OCI-LY3 (cell line): ENCODE data around the gene OSCP1.

Experiments
- EZH2phosphoT487 ChIP-seq: fragments of 200-600 bp; shearing (Covaris generic); IDR thresholded peaks from 2 replicates; pipeline ENCODE4 v1.6.1; 2018; ENCODE audit warnings: antibody characterized with exemption, mixed run types, low read depth
- TF ChIP-seq, protein P1 (sequence below): fragments of 200-600, 300-600 bp; sonication (generic); IDR thresholded peaks from 2 replicates; pipeline ENCODE4 v1.5.1; 2014; ENCODE audit warnings: antibody characterized with exemption, low read length, low read depth

DNA sequence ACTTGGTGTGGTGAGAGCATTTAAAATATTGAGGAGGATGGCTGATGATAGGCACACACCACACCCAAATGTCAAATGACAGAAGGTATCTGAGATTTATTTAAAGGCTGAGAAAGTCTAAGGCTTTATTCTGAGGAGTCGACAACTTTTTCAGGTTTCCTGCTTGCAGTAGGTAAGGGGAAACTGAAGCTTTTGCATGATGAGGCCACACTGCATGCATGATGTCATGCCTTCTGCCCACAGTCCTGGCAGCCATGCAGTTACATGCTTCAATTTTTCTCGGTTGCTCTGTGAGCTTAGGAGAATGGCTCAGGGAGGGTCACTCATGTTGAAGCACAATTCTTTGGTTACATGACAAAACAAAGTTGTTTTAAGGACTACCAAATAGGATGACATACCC, 7.0 kb downstream of the OSCP1 start:
- TF ChIP-seq, protein P1, sequence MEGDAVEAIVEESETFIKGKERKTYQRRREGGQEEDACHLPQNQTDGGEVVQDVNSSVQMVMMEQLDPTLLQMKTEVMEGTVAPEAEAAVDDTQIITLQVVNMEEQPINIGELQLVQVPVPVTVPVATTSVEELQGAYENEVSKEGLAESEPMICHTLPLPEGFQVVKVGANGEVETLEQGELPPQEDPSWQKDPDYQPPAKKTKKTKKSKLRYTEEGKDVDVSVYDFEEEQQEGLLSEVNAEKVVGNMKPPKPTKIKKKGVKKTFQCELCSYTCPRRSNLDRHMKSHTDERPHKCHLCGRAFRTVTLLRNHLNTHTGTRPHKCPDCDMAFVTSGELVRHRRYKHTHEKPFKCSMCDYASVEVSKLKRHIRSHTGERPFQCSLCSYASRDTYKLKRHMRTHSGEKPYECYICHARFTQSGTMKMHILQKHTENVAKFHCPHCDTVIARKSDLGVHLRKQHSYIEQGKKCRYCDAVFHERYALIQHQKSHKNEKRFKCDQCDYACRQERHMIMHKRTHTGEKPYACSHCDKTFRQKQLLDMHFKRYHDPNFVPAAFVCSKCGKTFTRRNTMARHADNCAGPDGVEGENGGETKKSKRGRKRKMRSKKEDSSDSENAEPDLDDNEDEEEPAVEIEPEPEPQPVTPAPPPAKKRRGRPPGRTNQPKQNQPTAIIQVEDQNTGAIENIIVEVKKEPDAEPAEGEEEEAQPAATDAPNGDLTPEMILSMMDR: no peak
- TF ChIP-seq EZH2phosphoT487: no peak
